MM.1S (cell line): ENCODE measurements around the gene TRAF1.

Experiments used
- DNase-seq: peaks from one replicate; pipeline ENCODE4 v3.0.0-alpha.2; 2015
- H2AFZ ChIP-seq: fragments of 300-600 bp; sonication (generic); 2 replicates; pipeline ENCODE4 v1.6.0; 2016; ENCODE audit warnings: antibody characterized with exemption, low read length
- H3F3A ChIP-seq: fragments of 300-600 bp; sonication (generic); 2 replicates; pipeline ENCODE4 v1.6.1; 2016; ENCODE audit warnings: mild to moderate bottlenecking, antibody characterized with exemption, low read length, moderate library complexity, mixed read lengths; ENCODE audit not compliant: insufficient read depth
- H3K27ac ChIP-seq: fragments of 300-600 bp; sonication (generic); 2 replicates; pipeline ENCODE4 v1.5.1; 2016; ENCODE audit warnings: mild to moderate bottlenecking, low read length
- H3K27me3 ChIP-seq: fragments of 300-600 bp; sonication (generic); replicated peaks from 2 replicates; pipeline ENCODE4 v1.6.0; 2016; ENCODE audit warnings: low read length; ENCODE audit not compliant: insufficient read depth
- H3K36me3 ChIP-seq: fragments of 300-600 bp; sonication (generic); replicated peaks from 2 replicates; pipeline ENCODE4 v1.6.1; 2016; ENCODE audit warnings: mild to moderate bottlenecking, low read length, mixed read lengths; ENCODE audit not compliant: insufficient read depth
- H3K4me1 ChIP-seq: fragments of 300-600 bp; sonication (generic); 2 replicates; pipeline ENCODE4 v1.6.1; 2016; ENCODE audit warnings: low read length, mixed read lengths
- H3K4me2 ChIP-seq: fragments of 300-600 bp; sonication (generic); 2 replicates; pipeline ENCODE4 v1.6.0; 2016; ENCODE audit warnings: low read depth, low read length
- H3K4me3 ChIP-seq: fragments of 300-600 bp; sonication (generic); 2 replicates; pipeline ENCODE4 v1.5.1; 2016; ENCODE audit warnings: low read length, mixed read lengths
- H3K79me2 ChIP-seq: fragments of 300-600 bp; sonication (generic); 2 replicates; pipeline ENCODE4 v1.6.1; 2016; ENCODE audit warnings: mixed run types, low read length, mixed read lengths
- H3K9ac ChIP-seq: fragments of 300-600 bp; sonication (generic); 2 replicates; pipeline ENCODE4 v1.6.1; 2016; ENCODE audit warnings: low read length, mixed read lengths
- H3K9me2 ChIP-seq: fragments of 300-600 bp; sonication (generic); replicated peaks from 2 replicates; pipeline ENCODE4 v1.6.1; 2016; ENCODE audit warnings: mild to moderate bottlenecking, low read length, mixed read lengths; ENCODE audit not compliant: insufficient read depth
- H3K9me3 ChIP-seq: fragments of 300-600 bp; sonication (generic); replicated peaks from 2 replicates; pipeline ENCODE4 v1.6.1; 2016; ENCODE audit warnings: mild to moderate bottlenecking, low read length, mixed read lengths; ENCODE audit not compliant: insufficient read depth
- H4K20me1 ChIP-seq: fragments of 300-600 bp; sonication (generic); 2 replicates; pipeline ENCODE4 v1.6.1; 2016; ENCODE audit warnings: mild to moderate bottlenecking, low read length, moderate library complexity, mixed read lengths; ENCODE audit not compliant: insufficient read depth
- CTCF ChIP-seq: fragments of 300-600 bp; sonication (generic); IDR thresholded peaks from 2 replicates; pipeline ENCODE4 v1.5.1; 2016; ENCODE audit warnings: antibody characterized with exemption, low read length, mixed read lengths
- EZH2 ChIP-seq: fragments of 300-600 bp; sonication (generic); optimal IDR thresholded peaks from 2 replicates; pipeline ENCODE3; 2017; ENCODE audit warnings: low read depth, mild to moderate bottlenecking, antibody characterized with exemption, low read length, mixed read lengths
- EZH2phosphoT487 ChIP-seq: fragments of 300-600 bp; sonication (generic); IDR thresholded peaks from 2 replicates; pipeline ENCODE4 v1.6.1; 2018; ENCODE audit warnings: antibody characterized with exemption, low read length

TRAF1 gene

GRCh38 chr9:120921661-120922181, 4.9 kb downstream of the TRAF1 start:
- Histone ChIP-seq H3K36me3 (no peaks in the 10 kb centered on the region), H3K9ac (no peak overlapping the region), H3K79me2 (no peaks in the 10 kb centered on the region), H3K9me2 (no peaks in the 10 kb centered on the region), H3K4me1 (peaks cover 10% of the 10 kb centered on the region), H3K4me3 (no peak overlapping the region), H3K27me3 (no peaks in the 10 kb centered on the region), H3K27ac (no peak overlapping the region), H3K9me3 (no peaks in the 10 kb centered on the region), H3F3A (no peaks in the 10 kb centered on the region), H2AFZ (no peak overlapping the region), H4K20me1 (no peaks in the 10 kb centered on the region), H3K4me2 (no peak overlapping the region)
- TF ChIP-seq CTCF (no peak), EZH2 (no peak), EZH2phosphoT487 (no peak)
- DNase-seq: no peak

- TF ChIP-seq EZH2 (no peak), EZH2phosphoT487 (no peak), CTCF (no peak)
- Histone ChIP-seq H3K9me2 (no peaks in the 10 kb centered on the region), H3K9ac (no peak overlapping the region), H3K4me1 (0 out of 2 replicates have a peak, but pooled peaks cover under 1% of the 10 kb centered on the region), H3K27me3 (no peaks in the 10 kb centered on the region), H3K4me3 (no peak overlapping the region), H3K27ac (no peak overlapping the region), H2AFZ (no peak overlapping the region), H3K9me3 (no peaks in the 10 kb centered on the region), H3K4me2 (no peak overlapping the region), H4K20me1 (no peaks in the 10 kb centered on the region), H3F3A (no peaks in the 10 kb centered on the region), H3K79me2 (no peaks in the 10 kb centered on the region), H3K36me3 (no peaks in the 10 kb centered on the region)
- no peak for DNase-seq
Observed at GRCh38 chr9:120920806-120921178, 5.8 kb downstream of the TRAF1 start.

- no peak overlapping the region for H2AFZ ChIP-seq
- H3K79me2 ChIP-seq: no peaks in the 10 kb centered on the region
- H3K4me1 ChIP-seq: no peaks in the 10 kb centered on the region
- no peak overlapping the region for H3K9ac ChIP-seq
- H3F3A ChIP-seq: no peaks in the 10 kb centered on the region
- no peak overlapping the region for H3K27ac ChIP-seq
- no peaks in the 10 kb centered on the region for H3K9me3 ChIP-seq
- DNase-seq: no peak
- no peaks in the 10 kb centered on the region for H4K20me1 ChIP-seq
- H3K9me2 ChIP-seq: no peaks in the 10 kb centered on the region
- no peaks in the 10 kb centered on the region for H3K27me3 ChIP-seq
- H3K36me3 ChIP-seq: no peaks in the 10 kb centered on the region
- no peak overlapping the region for H3K4me3 ChIP-seq
- no peak overlapping the region for H3K4me2 ChIP-seq
- TF ChIP-seq CTCF (no peak), EZH2 (no peak), EZH2phosphoT487 (no peak)
Observed at GRCh38 chr9:120919843-120920805, 6.5 kb downstream of the TRAF1 start.
